Ovary (tissue), 9 donors: ENCODE results near the gene ZBTB18. TPM values are rescaled to one million over a fixed set of nuclear protein-coding genes. Genes with fewer than 3 reads are reported as not detected.

Source experiments
- DNase-seq, 5 donors: peaks; one replicate each; pipeline ENCODE4 v3.0.0-alpha.2; 2019 to 2020
- H3K27ac ChIP-seq, 2 donors: fragments of 200-600 bp; one replicate each; pipeline versions ENCODE4 v1.5.1 to v1.8.0; 2019 to 2022
- H3K27me3 ChIP-seq: fragments of 200-600 bp; one replicate; pipeline ENCODE4 v1.8.0; 2022
- H3K36me3 ChIP-seq: fragments of 200-600 bp; sonication (generic); one replicate; pipeline ENCODE4 v1.5.1; 2019
- H3K4me1 ChIP-seq: one replicate; pipeline ENCODE4 v1.8.1; 2013; ENCODE audit warnings: mild to moderate bottlenecking, moderate library complexity; ENCODE audit not compliant: insufficient read depth
- H3K4me3 ChIP-seq: fragments of 200-600 bp; sonication (generic); one replicate; pipeline ENCODE4 v1.5.1; 2017
- H3K9me3 ChIP-seq, 2 donors: fragments of 200-600 bp in 1 of 2; sonication (generic) in 1 of 2; one replicate each; pipeline versions ENCODE4 v1.5.1 to v1.8.1; 2013 to 2019; ENCODE audit warnings: mild to moderate bottlenecking in 1 of 2, moderate library complexity in 1 of 2
- CTCF ChIP-seq, 3 donors: fragments of 450-650 bp in 2 of 3; fragments of 200-600 bp in 1 of 3; IDR thresholded peaks; one replicate each; pipeline versions ENCODE4 v1.5.1 to v1.8.0; 2016 to 2022; ENCODE audit warnings: antibody characterized with exemption in 3 of 3, mild to moderate bottlenecking in 1 of 3
- EP300 ChIP-seq: sonication (generic); formaldehyde crosslinking; IDR thresholded peaks from one replicate; pipeline ENCODE4 v1.6.1; 2017; ENCODE audit warnings: antibody characterized with exemption
- POLR2A ChIP-seq: fragments of 450-650 bp; IDR thresholded peaks from one replicate; pipeline ENCODE4 v1.6.1; 2017; ENCODE audit warnings: antibody characterized with exemption, mild to moderate bottlenecking, moderate library complexity
- WGBS, 3 donors: extraction: QIAGEN DNeasy Blood & Tissue Kit in 1 of 3; methylation state at CpG; one replicate each; pipeline versions ENCODE4 v1.1.5 to v1.1.7; 2013 to 2017; 5-methylcytosine and 5-hydroxymethylcytosine counted together
- intact Hi-C, 4 donors: fragments of 100-400 bp; cut with DNase I; formaldehyde crosslinking; loops; one replicate each; pipeline versions ENCODE4 v1.11.0 to v1.15.1; 2022 to 2023
- polyA plus RNA-seq, 2 donors: library from polyadenylated mRNA; stranded (reverse); fragments of 200-250 nt in 1 of 2; fragments of 350-450 nt in 1 of 2; fragmentation: Illumina TruSeq in 1 of 2; extraction: RNeasy Lipid Tissue Mini Kit (QIAGEN cat#74804) in 1 of 2; gene quantifications; one replicate each; pipeline ENCODE4 v1.2.3, GENCODE V29; 2013 to 2014
- total RNA-seq, 7 donors: library from RNA; depleted of rRNA in 2 of 7; stranded (reverse); fragments of >200 nt in 2 of 7; fragmentation: NEBNext Ultra II Directional in 3 of 7; extraction: Animal tissue kit (Norgen Biotek cat#: 25700) in 3 of 7; gene quantifications; one replicate each; pipeline versions ENCODE4 v1.1.0 to v1.2.4, GENCODE V29; 2016 to 2023
- donor health status: DM: no; HTN: no; CAD: no; lungs with moderate emphysema.
- donor health status: DM: no; HTN: no; CAD: no.
- donor health status: Bipolar disorder and iron deficiency.
- donor health status: DM: yes; HTN: yes; CAD: no.
- donor health status: DM: no; HTN: no; CAD: no.
- donor health status: DM: yes; HTN: yes; CAD: no.

Gene ZBTB18
- total and polyA plus RNA-seq, 9 donors = 6.7 to 14.0 (median 10.1) TPM

GRCh38 chr1:244052016-244052727 is 1.1 kb downstream of the ZBTB18 start:
- Histone ChIP-seq H3K4me3 (no peak overlapping the region), H3K36me3 (no peaks in the 10 kb centered on the region), H3K4me1 (no peaks in the 10 kb centered on the region), H3K9me3 (no peaks in the 10 kb centered on the region), H3K27ac (no peak overlapping the region), H3K27me3 (no peaks in the 10 kb centered on the region)
- no peak for TF ChIP-seq POLR2A
- TF ChIP-seq EP300 = no peak
- TF ChIP-seq CTCF (IDR thresholded peaks at IDR 0.05) = no peak
- 60 to 62% (median 61%) methylated on average over 5 of the region's 5 CpGs for WGBS, 3 donors
- intact Hi-C loops = loop anchor here in 1 of 4 donors (10.0 kb wide), 1 partner anchor 403 kb away; the partner anchor contains the start of gene ADSS2
- no peak for DNase-seq

GRCh38 chr1:244052728-244053312 is 1.7 kb downstream of the ZBTB18 start:
- DNase-seq = no peak
- TF ChIP-seq EP300 (no peak), CTCF (IDR thresholded peaks at IDR 0.05) (no peak), POLR2A (no peak)
- H3K9me3 ChIP-seq = no peaks in the 10 kb centered on the region
- WGBS, 3 donors = 55 to 61% (median 58%) methylated on average over 6 of the region's 6 CpGs
- H3K27me3 ChIP-seq = no peaks in the 10 kb centered on the region
- H3K4me3 ChIP-seq = no peak overlapping the region
- no peak overlapping the region for H3K27ac ChIP-seq
- intact Hi-C loops = loop anchor here in 1 of 4 donors (10.0 kb wide), 1 partner anchor 402 kb away; the partner anchor contains the start of gene ADSS2
- H3K4me1 ChIP-seq = no peaks in the 10 kb centered on the region
- no peaks in the 10 kb centered on the region for H3K36me3 ChIP-seq

- DNase-seq = no peak
- WGBS, 3 donors = 93 to 96% (median 94%) methylated on average over 11 of the region's 11 CpGs
- Histone ChIP-seq H3K27me3 (no peaks in the 10 kb centered on the region), H3K4me3 (no peak overlapping the region), H3K27ac (no peak overlapping the region), H3K36me3 (no peaks in the 10 kb centered on the region), H3K4me1 (no peaks in the 10 kb centered on the region), H3K9me3 (no peaks in the 10 kb centered on the region)
- intact Hi-C loops = loop anchor here in 1 of 4 donors (10.0 kb wide), 1 partner anchor 401 kb away; the partner anchor contains the start of gene ADSS2
- no peak for TF ChIP-seq POLR2A
- TF ChIP-seq EP300 = no peak
- TF ChIP-seq CTCF (IDR thresholded peaks at IDR 0.05) = no peak
Measured at GRCh38 chr1:244053831-244054230, 2.7 kb downstream of the ZBTB18 start.

- H3K9me3 ChIP-seq = no peaks in the 10 kb centered on the region
- H3K36me3 ChIP-seq = no peaks in the 10 kb centered on the region
- 92 to 97% (median 95%) methylated on average over 17 of the region's 17 CpGs for WGBS, 3 donors
- H3K4me1 ChIP-seq = no peaks in the 10 kb centered on the region
- no peaks in the 10 kb centered on the region for H3K27me3 ChIP-seq
- TF ChIP-seq POLR2A (no peak), CTCF (IDR thresholded peaks at IDR 0.05) (no peak), EP300 (no peak)
- intact Hi-C loops = loop anchor here in 1 of 4 donors (10.0 kb wide), 1 partner anchor 400 kb away; the partner anchor contains the start of gene ADSS2
- no peak for DNase-seq
- no peak overlapping the region for H3K4me3 ChIP-seq
- H3K27ac ChIP-seq = no peak overlapping the region
Measured at GRCh38 chr1:244054247-244054923, 3.3 kb downstream of the ZBTB18 start.
